NCI-H69 (cell line): Measurements from ENCODE around the gene RECK.
A peak's percentile ranks its signal among the peaks of the same experiment; 100 is the strongest.

Source experiments
- DNase-seq: peaks from one replicate; lab custom pipeline; 2025; lab: John Stamatoyannopoulos, UW

RECK gene

DNA sequence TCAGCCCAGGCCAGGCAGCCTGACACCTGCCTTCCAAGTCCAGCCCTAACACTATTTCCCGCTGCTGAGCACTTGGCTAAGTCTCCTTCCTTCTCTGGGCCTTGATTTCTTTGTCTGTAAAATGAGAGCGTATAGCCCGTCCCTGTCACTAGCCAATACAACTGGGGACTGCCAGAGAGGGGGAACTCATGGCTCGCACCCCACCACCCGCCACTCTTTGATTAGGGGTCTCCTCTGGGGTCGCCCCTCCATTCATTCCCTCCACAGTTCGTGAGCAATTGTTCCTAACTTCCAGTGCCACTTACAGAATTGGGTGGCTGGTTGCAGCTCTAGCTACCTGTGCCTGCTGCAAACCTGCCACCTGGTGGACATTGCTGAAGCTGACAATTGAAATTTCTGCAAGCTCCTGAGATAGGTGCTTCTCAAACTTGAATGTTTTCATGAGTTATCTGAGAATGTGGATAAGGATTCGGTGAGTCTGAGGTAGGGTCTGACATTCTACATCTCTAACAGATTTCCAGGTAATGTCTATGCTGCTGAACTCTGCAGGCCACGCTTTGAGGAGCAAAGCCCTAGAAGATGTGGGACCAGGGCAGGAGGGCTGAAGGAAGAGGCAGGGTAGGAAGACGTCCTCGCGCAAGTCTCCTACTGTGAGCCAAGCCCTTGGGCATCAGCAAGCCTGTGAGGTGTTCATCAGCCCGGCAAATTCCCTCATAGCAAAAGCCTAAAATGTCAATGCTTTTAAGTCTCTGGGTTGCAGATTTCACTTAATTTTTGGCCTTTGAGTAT is 13.3 kb upstream of the RECK start:
- DNase-seq, result peak; percentile 63

DNA sequence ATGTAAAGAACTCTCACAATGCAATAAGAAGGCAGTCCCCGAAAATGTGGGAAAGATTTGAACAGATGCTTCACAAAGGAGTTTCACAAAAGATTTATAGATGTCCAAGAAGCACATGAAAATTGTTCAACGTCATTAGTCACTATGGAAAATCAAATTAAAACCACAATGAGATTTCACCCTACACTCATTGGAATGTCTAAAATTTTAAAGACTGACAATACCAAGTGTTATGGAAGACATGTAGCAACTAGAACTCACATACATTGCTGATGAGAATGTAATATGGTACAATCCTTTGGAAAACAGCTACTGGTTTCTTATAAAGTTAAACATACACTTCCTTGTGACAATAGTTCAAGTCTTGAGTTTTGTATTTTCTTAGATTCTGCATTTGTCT is 11.0 kb upstream of the RECK start:
- no peak for DNase-seq

DNA sequence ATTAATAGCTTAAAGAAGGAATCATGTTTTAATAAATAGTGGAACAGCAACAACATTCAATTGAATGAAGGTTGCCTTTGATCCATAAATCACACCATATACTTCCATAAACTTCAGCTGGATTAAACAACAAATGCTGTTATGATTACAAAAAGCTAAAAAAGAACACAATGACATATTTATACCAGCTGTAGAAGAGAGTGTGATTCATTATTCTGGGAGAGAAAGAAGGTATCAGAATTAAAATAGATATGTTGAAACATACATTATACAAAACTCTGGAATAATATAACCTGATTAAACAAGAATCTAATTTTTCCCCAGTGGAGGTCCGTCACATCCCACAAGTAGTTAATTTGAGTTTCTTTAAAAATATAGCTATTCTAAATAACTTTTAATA is 7.5 kb upstream of the RECK start:
- DNase-seq, result no peak

DNA sequence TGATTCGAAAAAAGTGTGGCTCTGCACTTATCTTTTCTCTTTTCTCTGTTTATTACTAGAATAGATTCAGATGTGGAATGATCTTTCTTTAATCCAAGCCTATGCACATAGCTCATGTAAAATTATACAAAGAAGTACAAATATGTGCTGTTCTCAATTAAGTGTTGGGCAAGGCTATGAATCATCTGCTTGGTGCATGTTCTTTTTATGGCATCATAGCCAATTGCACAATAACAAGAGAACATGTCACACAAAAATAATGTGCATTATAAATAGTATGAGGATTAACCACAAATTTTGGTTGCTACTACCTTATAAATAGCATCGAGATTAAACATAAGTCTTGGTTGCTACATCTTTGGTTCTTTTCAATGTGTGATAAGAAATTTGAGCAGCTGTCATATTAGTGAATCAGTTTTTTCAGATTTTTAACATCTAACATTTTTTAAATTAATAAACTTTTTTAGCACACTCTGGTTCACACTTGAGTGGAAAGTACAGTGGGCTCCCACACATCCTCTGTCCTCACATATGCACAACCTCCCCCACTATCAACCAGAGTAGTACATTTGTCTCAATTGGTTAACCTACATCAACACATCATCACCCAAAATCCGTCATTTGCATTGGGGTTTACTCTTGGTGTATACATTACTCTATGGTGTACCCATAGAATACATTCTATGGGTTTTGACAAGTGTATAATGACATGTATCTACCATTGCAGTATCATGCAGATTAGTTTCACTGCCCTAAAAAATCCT is 6.8 kb upstream of the RECK start:
- DNase-seq, result no peak

GRCh38 chr9:36030871-36031270 is 5.8 kb upstream of the RECK start:
- no peak for DNase-seq

DNA sequence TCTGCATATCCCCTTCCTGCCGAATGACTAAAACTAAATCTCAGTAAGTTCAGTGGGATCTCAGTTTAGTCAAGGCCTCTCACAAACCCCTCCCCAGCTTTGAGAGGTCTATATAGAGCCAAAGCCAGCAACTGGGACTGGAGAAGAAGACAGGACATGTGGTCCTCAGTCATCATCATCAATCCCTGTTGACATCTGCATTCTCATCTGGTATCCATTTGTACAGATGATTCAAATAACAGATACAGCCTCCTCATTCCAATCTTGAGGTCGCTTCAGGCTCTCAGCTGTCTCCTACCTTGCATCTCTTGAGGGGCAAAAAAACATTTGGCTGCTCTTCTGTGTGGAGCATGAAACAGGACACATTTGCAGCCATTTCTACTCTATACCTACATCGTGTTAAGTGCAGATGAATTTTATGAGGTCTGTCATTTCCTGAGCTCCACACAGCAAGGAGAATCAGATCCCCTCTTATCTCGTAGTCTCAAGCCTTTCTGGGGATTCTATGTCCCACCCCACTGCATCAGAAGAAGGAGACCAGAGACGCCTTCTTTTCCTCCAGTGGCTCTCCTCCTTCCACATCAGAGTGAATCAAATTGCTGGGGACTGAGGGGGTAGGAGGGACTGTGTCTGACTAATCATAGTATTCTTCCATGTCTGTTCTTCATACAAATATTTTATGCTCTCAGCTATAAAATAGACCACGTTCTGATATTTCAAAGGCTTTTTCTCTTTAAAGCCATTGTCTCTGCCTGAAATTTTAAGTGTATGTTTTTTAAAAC is 4.7 kb upstream of the RECK start:
- DNase-seq, result no peak

DNA sequence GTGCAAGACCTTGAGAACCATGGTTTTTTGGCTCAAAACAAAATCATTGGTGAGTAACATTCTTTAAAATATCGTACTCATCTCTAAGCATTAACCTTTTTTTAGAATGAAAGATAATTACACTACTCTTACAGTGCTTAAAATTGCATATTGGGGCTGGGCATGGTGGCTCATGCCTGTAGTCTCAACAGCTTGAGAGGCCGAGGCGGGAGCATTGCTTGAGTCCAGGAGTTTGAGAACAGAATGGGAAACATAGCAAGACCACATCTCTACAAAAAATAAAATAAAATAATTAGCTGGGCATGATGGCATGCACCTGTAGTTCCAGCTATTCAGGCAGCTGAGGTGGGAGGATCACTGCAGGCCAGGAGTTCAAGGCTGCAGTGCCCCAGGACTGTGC is 2.9 kb upstream of the RECK start:
- DNase-seq, result no peak

DNA sequence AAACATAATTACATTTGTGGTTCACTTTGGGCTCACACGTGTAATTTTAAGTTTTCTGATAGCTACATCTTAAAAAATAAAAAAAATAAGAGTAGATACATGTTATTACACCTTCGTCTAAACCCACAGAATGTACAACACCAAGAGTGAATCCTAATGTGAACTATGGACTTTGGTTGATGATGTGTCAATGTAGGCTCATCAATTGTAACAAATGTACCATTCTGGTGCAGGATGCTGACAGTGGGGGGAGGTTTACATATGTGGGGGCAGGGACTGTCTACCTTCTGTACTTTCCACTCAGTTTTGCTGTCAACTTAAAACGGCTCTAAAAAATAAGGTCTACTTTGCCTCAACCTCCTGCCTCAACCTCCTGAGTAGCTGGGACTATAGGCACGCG is 2.5 kb upstream of the RECK start:
- no peak for DNase-seq

GRCh38 chr9:36035006-36035405 is 1.7 kb upstream of the RECK start:
- no peak for DNase-seq

GRCh38 chr9:36036253-36036779 is 397 bp upstream of the RECK start:
- no peak for DNase-seq

GRCh38 chr9:36037549-36038122 is 923 bp downstream of the RECK start:
- no peak for DNase-seq

DNA sequence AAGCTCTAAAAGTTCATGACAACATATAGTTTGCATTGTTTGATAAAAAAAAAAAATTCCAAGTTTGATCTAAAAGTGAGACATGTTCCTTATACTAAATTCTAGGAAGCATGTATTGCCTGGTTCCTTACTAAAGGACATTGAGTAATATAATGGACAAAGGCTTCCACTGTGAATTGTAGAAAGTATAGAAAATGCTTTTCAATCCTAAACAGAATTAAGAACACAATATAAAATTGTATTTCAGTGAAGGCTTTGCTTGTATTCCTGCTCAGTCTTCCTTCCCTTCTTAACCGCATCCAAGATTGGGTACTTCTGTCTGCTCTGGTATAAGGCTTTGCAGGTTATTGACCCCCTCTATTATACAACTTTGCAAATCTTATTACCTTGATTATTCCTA is 2.4 kb downstream of the RECK start:
- no peak for DNase-seq

DNA sequence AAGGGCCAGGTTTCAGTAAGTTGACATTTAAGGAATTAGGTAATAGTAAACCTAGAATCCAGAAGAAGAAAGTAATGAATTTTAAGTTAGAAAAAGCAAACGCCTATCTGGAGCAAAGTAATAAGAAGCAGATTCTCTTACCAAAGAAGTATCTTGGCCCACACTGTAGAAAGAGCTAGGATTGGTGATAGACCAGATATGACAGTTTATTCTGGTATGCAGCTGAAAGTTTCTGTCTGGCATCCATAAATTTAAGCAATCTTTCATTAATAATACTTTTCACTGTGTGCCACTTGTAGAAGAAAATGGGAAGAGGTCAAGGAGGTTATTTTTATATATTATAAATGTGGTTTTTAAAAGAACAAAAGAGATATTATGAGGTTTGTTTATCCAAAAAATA is 3.0 kb downstream of the RECK start:
- no peak for DNase-seq

DNA sequence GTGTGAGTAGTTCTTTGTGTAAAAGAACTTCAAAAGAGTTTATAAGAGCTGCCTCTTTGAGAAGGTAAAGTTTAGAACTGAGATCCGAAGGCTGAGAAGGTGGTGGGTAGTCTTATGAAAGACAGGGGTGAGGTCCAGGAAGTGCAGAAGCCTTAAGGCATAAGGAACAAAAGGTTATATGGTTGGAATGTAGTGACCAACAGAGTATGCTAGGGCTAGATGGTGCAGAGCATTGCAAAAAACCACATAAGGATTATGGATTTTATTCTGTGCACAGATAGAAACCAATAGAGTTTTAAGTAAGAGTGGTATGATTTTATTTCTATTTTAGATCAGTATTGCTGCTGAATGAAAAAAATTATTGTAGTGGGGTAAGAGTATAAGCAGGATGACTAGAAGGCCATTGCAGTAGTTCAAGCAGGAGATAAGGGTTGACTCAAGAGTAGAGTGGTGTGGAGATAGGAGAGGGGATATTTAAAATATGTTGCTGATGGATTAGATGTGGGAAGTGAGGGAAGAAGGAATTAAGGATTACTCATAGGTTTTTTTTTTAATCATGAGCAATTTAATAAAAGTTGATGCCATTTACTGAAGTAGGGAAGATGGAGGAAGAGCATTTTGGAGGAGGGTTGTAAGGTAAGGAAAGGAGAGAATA is 3.7 kb downstream of the RECK start:
- no peak for DNase-seq

DNA sequence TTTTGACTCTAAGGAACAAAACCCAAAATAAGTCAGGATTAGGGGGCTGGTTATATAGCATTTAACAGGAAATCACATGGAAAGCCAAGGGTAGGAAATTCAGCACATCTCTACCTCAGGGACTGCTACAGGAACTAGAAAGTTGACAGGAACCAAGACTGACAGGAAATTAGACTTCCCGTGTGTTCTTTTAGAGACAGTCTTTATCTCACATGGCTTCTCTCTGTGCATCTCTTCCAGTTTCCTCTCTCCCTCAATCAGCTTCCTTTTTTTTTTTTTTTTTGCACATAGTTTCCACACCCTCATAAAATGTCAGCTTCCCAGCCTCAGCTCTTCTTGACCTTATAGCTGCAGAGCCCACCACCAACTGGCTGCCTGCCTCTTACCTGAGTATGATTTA is 4.8 kb downstream of the RECK start:
- no peak for DNase-seq

- DNase-seq, result no peak
These were observed 8.9 kb downstream of the RECK start for GRCh38 chr9:36045610-36046009.

- no peak for DNase-seq
These were observed 10.2 kb downstream of the RECK start for GRCh38 chr9:36046923-36047322.

GRCh38 chr9:36049408-36049807 is 12.7 kb downstream of the RECK start:
- DNase-seq, result no peak

DNA sequence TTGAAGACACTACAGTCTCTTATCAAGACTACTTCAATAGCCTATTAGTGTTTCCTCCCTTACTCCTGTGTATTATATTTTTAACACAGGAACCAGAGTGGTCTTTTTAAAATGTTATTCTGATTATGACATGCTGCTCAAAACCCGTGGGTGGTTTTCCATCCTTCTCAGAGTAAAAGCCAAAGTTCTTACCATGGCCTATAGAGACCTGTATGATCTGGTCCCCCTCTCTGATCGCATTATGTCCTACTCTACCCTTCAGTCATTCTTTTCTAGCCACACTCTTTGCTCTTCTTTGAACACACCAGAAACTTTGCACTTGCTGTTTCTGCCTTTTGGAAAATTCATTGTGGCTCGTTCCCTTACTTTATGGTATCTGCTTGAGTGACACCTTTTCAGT is 13.8 kb downstream of the RECK start:
- no peak for DNase-seq

DNA sequence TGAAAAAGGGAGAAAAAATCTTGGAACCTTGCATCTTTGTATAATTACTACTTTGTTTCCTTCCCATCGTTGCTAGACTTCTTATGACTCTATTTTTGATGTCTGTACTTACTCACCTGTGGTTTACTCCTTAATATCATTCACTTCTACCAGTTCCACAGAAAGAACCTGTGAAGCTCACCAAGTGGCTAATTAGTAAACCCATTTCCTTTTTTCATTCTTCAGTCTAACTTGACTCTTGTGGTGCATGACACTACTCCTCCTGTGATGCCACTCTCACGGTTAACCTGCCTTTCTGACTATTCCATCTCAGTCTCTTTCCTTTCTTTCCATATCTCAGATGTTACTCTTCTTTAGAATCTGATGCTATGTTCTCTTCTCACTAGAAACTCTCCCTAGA is 14.6 kb downstream of the RECK start:
- no peak for DNase-seq

DNA sequence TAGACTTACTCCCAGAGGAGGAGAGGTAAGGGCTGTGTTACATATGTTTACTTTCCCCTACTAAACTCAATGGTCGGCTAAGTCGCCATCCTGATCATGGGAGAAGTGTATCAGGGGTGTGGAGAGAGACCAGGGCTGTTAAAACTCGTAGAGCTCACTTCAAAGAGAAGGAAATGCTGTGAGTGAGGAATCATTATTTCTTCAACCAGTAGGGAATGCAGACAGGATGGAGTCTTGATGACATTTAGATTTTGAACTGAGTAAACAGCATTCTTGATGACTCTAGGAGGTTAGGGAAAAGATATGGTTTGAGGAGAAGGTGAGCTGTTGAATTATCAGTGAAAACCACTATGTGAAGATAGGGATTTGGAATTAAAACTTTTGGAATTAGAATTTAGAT is 17.3 kb downstream of the RECK start:
- DNase-seq, result no peak

DNA sequence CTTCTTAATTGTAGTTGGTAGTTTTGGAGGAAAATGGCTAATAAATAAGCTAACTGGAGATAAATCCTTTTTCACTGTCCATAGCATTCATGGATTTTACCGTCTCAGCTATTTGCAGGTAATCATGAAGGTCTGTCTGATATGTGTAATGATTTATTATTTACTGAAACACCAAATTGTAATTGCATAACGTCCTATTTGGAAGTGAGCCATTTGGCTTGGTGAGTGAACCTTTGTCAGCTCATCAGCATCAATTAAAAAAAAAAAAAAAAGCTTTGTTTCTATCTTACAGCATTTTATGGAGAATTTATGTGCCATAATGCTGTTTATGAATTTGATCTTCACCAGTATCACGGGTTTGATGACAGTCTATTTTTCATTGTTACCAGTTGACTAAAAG is 20.2 kb downstream of the RECK start:
- peak; percentile 17 for DNase-seq
